H9 (cell line): ENCODE results near the gene OR2A5. TPM values are rescaled to one million over a fixed set of nuclear protein-coding genes. Genes with fewer than 3 reads are reported as not detected.

Experiments
- DNase-seq: peaks from one replicate; pipeline ENCODE4 v3.0.0-alpha.2; 2017
- H2AFZ ChIP-seq: one replicate; pipeline ENCODE4 v1.6.1; 2013; ENCODE audit warnings: mild to moderate bottlenecking, low read length, control low read depth, moderate library complexity
- H2AK5ac ChIP-seq: 2 replicates; pipeline ENCODE4 v1.6.1; 2013; ENCODE audit warnings: low read length, control low read depth, mixed read lengths; ENCODE audit not compliant: insufficient read length
- H2BK120ac ChIP-seq: one replicate; pipeline ENCODE4 v1.6.1; 2013; ENCODE audit warnings: low read depth, mild to moderate bottlenecking, low read length, control low read depth, inconsistent platforms; ENCODE audit not compliant: poor library complexity, severe bottlenecking
- H2BK12ac ChIP-seq: 2 replicates; pipeline ENCODE4 v1.6.1; 2013; ENCODE audit warnings: low read length, control low read depth, mixed read lengths, low read depth; ENCODE audit not compliant: insufficient read length
- H2BK15ac ChIP-seq: 2 replicates; pipeline ENCODE4 v1.6.1; 2013; ENCODE audit warnings: low read depth, low read length, control low read depth
- H2BK20ac ChIP-seq: one replicate; pipeline ENCODE4 v1.6.1; 2013; ENCODE audit warnings: low read depth, mild to moderate bottlenecking, low read length, control low read depth, inconsistent platforms; ENCODE audit not compliant: poor library complexity, severe bottlenecking
- H2BK5ac ChIP-seq: 2 replicates; pipeline ENCODE4 v1.6.1; 2013; ENCODE audit warnings: low read length, control low read depth, mixed read lengths; ENCODE audit not compliant: insufficient read length
- H3K14ac ChIP-seq: 2 replicates; pipeline ENCODE4 v1.6.1; 2013; ENCODE audit warnings: low read length, control low read depth; ENCODE audit not compliant: insufficient read depth
- H3K18ac ChIP-seq: 2 replicates; pipeline ENCODE4 v1.6.1; 2013; ENCODE audit warnings: low read depth, mild to moderate bottlenecking, mixed read lengths, low read length, control low read depth; ENCODE audit not compliant: insufficient read length
- H3K23ac ChIP-seq: 2 replicates; pipeline ENCODE4 v1.6.1; 2013; ENCODE audit warnings: low read length, control low read depth, mixed read lengths, low read depth; ENCODE audit not compliant: insufficient read length
- H3K23me2 ChIP-seq: 2 replicates; pipeline ENCODE4 v1.6.1; 2013; ENCODE audit warnings: low read depth, mild to moderate bottlenecking, mixed read lengths, low read length, control low read depth; ENCODE audit not compliant: insufficient read length, poor library complexity, severe bottlenecking
- H3K27ac ChIP-seq: 2 replicates; pipeline ENCODE4 v1.5.1; 2013; ENCODE audit warnings: low read length, control low read depth, mixed read lengths, low read depth; ENCODE audit not compliant: insufficient read length
- H3K27me3 ChIP-seq: 2 replicates; pipeline ENCODE4 v1.6.1; 2013; ENCODE audit warnings: low read length, control low read depth, inconsistent platforms; ENCODE audit not compliant: insufficient read depth
- H3K4ac ChIP-seq: 2 replicates; pipeline ENCODE4 v1.6.1; 2013; ENCODE audit warnings: low read depth, mild to moderate bottlenecking, control low read depth, inconsistent platforms, low read length, moderate library complexity
- H3K4me1 ChIP-seq: 2 replicates; pipeline ENCODE4 v1.6.1; 2013; ENCODE audit warnings: low read length, control low read depth, inconsistent platforms; ENCODE audit not compliant: insufficient read depth
- H3K4me2 ChIP-seq: 2 replicates; pipeline ENCODE4 v1.6.1; 2013; ENCODE audit warnings: low read length, control low read depth, mixed read lengths; ENCODE audit not compliant: insufficient read length, insufficient read depth
- H3K56ac ChIP-seq: 2 replicates; pipeline ENCODE4 v1.6.1; 2013; ENCODE audit warnings: low read depth, mild to moderate bottlenecking, mixed read lengths, low read length, control low read depth; ENCODE audit not compliant: insufficient read length
- H3K79me1 ChIP-seq: 2 replicates; pipeline ENCODE4 v1.6.1; 2013; ENCODE audit warnings: low read depth, mild to moderate bottlenecking, moderate library complexity, low read length, control low read depth, inconsistent platforms; ENCODE audit not compliant: insufficient read depth, poor library complexity, severe bottlenecking
- H3K79me2 ChIP-seq: 2 replicates; pipeline ENCODE4 v1.6.1; 2013; ENCODE audit warnings: low read length, control low read depth, inconsistent platforms; ENCODE audit not compliant: insufficient read depth
- H3K9ac ChIP-seq: 2 replicates; pipeline ENCODE4 v1.6.1; 2013; ENCODE audit warnings: low read length, control low read depth, mixed read lengths; ENCODE audit not compliant: insufficient read length; ENCODE audit errors: extremely low read depth
- H3K9me3 ChIP-seq: one replicate; pipeline ENCODE4 v1.6.1; 2013; ENCODE audit warnings: low read depth, low read length, inconsistent platforms; ENCODE audit not compliant: control insufficient read depth
- H3T11ph ChIP-seq: one replicate; pipeline ENCODE4 v1.6.1; 2013; ENCODE audit warnings: mild to moderate bottlenecking, low read length, control low read depth, inconsistent platforms
- H4K20me1 ChIP-seq: one replicate; pipeline ENCODE4 v1.6.1; 2013; ENCODE audit not compliant: control insufficient read depth, insufficient read length, insufficient read depth
- H4K5ac ChIP-seq: 2 replicates; pipeline ENCODE4 v1.6.1; 2013; ENCODE audit warnings: low read depth, mild to moderate bottlenecking, mixed read lengths, low read length, control low read depth; ENCODE audit not compliant: insufficient read length
- H4K8ac ChIP-seq: replicated peaks from 2 replicates; pipeline ENCODE4 v1.6.1; 2013; ENCODE audit warnings: low read length, control low read depth, mixed read lengths, low read depth; ENCODE audit not compliant: insufficient read length
- H4K91ac ChIP-seq: 2 replicates; pipeline ENCODE4 v1.6.1; 2013; ENCODE audit warnings: low read depth, mild to moderate bottlenecking, moderate library complexity, mixed read lengths, low read length, control low read depth; ENCODE audit not compliant: insufficient read length
- H3K27ac Mint-ChIP-seq, 3 experiments: 2 replicates in 2 of 3; 3 replicates in 1 of 3; pipeline ENCODE4 v1.8.0; 2020 to 2021; ENCODE audit warnings: mixed read lengths in 3 of 3, mild to moderate bottlenecking in 1 of 3, moderate library complexity in 1 of 3
- H3K27me3 Mint-ChIP-seq: 2 replicates; pipeline ENCODE4 v1.8.0; 2021; ENCODE audit warnings: low read depth, mild to moderate bottlenecking, moderate library complexity, mixed read lengths
- H3K36me3 Mint-ChIP-seq, 3 experiments: 2 replicates in 2 of 3; 3 replicates in 1 of 3; pipeline ENCODE4 v1.8.0; 2020 to 2021; ENCODE audit warnings: low read depth in 3 of 3, mixed read lengths in 3 of 3; ENCODE audit not compliant: insufficient read depth in 1 of 3
- H3K4me1 Mint-ChIP-seq, 2 experiments: 2 replicates each; pipeline ENCODE4 v1.8.0; 2020; ENCODE audit warnings: mixed read lengths in 2 of 2
- H3K4me3 Mint-ChIP-seq, 2 experiments: 2 replicates in 1 of 2; 3 replicates in 1 of 2; pipeline ENCODE4 v1.8.0; 2020 to 2021; ENCODE audit warnings: mild to moderate bottlenecking in 2 of 2, mixed read lengths in 2 of 2, moderate library complexity in 1 of 2
- H3K9me3 Mint-ChIP-seq, 2 experiments: 2 replicates in 1 of 2; 3 replicates in 1 of 2; pipeline ENCODE4 v1.8.0; 2020; ENCODE audit warnings: mild to moderate bottlenecking in 2 of 2, mixed read lengths in 2 of 2, moderate library complexity in 1 of 2
- CTCF ChIP-seq: fragments of 200-600 bp; sonication (generic); conservative IDR thresholded peaks from 3 replicates; pipeline ENCODE4 v1.8.0; 2021; ENCODE audit warnings: antibody characterized with exemption, mild to moderate bottlenecking
- WGBS: extraction: QIAGEN DNeasy Blood & Tissue Kit; methylation state at CpG from one replicate; pipeline ENCODE4 v1.1.7; 2013; ENCODE audit warnings: missing lambda C conversion rate, low lambda C conversion rate, mixed read lengths; ENCODE audit not compliant: insufficient read length; ENCODE audit errors: extremely low coverage; 5-methylcytosine and 5-hydroxymethylcytosine counted together
- total RNA-seq: library from RNA; stranded (reverse); gene quantifications from 2 replicates; pipeline ENCODE4 v1.2.1, GENCODE V29; 2021

OR2A5 gene
- total RNA-seq, 1 experiment from 2014 or later = not detected

GRCh38 chr7:144063710-144064109, 15.0 kb downstream of the OR2A5 start:
- no peaks in the 10 kb centered on the region for H3K79me2 ChIP-seq
- H3K4me1 Mint-ChIP-seq = peaks cover 9 to 11% of the 10 kb centered on the region in 2 experiments
- H2AK5ac ChIP-seq = no peak overlapping the region
- H3K14ac ChIP-seq = no peak overlapping the region
- no peaks in the 10 kb centered on the region for H3K79me1 ChIP-seq
- no peak overlapping the region for H2BK15ac ChIP-seq
- no peak overlapping the region for H4K91ac ChIP-seq
- no peak overlapping the region for H3K4me2 ChIP-seq
- H2BK20ac ChIP-seq = no peak overlapping the region
- H3K27me3 Mint-ChIP-seq = no peaks in the 10 kb centered on the region
- WGBS = no CpG with 5 or more reads among the region's 3 CpGs
- no peak overlapping the region for H3K27ac ChIP-seq
- no peak overlapping the region for H3T11ph ChIP-seq
- H3K4me3 Mint-ChIP-seq = no peak overlapping the region
- no peak overlapping the region for H4K5ac ChIP-seq
- H3K9ac ChIP-seq = no peak overlapping the region
- H2BK12ac ChIP-seq = no peak overlapping the region
- H2AFZ ChIP-seq = peak overlapping the region; percentile 69
- H3K23me2 ChIP-seq = no peaks in the 10 kb centered on the region
- TF ChIP-seq CTCF = peak; percentile 82
- DNase-seq = peak; percentile 53
- H2BK5ac ChIP-seq = no peak overlapping the region
- H3K18ac ChIP-seq = no peak overlapping the region
- no peak overlapping the region for H3K56ac ChIP-seq
- no peaks in the 10 kb centered on the region for H3K9me3 ChIP-seq
- no peaks in the 10 kb centered on the region for H3K27me3 ChIP-seq
- H3K23ac ChIP-seq = no peak overlapping the region
- H3K36me3 Mint-ChIP-seq = peaks cover 2 to 11% (median 2%) of the 10 kb centered on the region in 3 experiments; a peak in 4 of 7 replicates
- no peaks in the 10 kb centered on the region for H3K4me1 ChIP-seq
- no peaks in the 10 kb centered on the region for H4K20me1 ChIP-seq
- H3K27ac Mint-ChIP-seq = no peak overlapping the region
- H4K8ac ChIP-seq = no peak overlapping the region
- H3K9me3 Mint-ChIP-seq = peaks cover 6 to 9% of the 10 kb centered on the region in 2 experiments; a peak in 4 of 5 replicates
- H3K4ac ChIP-seq = no peak overlapping the region
- no peak overlapping the region for H2BK120ac ChIP-seq
